ENCODE results near the gene INSIG2.

DNA sequence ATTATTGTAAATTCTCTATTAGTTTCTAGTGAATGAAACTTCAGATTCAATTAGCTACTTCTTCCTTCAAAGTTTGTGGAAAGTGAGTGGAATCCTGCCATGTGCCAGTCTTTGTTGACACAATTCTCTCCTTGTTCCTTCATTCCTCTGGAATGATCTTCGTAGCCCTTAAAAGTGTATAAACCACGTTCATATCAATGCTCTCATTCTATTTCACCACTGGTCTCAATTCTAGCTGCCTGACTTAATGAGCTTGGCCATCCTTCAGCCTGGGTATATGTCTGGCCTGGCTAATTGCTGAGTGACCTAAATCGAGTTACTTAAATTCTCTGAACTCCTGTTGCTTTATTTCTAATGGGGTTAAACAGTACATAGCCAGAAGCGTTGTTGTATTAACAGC lies 43.5 kb downstream of the INSIG2 start:
- TF ChIP-seq, protein P1, sequence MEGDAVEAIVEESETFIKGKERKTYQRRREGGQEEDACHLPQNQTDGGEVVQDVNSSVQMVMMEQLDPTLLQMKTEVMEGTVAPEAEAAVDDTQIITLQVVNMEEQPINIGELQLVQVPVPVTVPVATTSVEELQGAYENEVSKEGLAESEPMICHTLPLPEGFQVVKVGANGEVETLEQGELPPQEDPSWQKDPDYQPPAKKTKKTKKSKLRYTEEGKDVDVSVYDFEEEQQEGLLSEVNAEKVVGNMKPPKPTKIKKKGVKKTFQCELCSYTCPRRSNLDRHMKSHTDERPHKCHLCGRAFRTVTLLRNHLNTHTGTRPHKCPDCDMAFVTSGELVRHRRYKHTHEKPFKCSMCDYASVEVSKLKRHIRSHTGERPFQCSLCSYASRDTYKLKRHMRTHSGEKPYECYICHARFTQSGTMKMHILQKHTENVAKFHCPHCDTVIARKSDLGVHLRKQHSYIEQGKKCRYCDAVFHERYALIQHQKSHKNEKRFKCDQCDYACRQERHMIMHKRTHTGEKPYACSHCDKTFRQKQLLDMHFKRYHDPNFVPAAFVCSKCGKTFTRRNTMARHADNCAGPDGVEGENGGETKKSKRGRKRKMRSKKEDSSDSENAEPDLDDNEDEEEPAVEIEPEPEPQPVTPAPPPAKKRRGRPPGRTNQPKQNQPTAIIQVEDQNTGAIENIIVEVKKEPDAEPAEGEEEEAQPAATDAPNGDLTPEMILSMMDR (IDR thresholded peaks at IDR 0.05; ENCODE audit: poor library complexity), result no peak
- TF ChIP-seq EZH2phosphoT487 (IDR thresholded peaks at IDR 0.05; ENCODE audit: low read depth, severe bottlenecking, unreplicated experiment), result no peak

Measured in hepatocyte (in vitro differentiated cells).